KMS-11 (cell line): ENCODE measurements around the gene CCDC171.

Experiments
- H2AFZ ChIP-seq: fragments of 200-600 bp; sonication (generic); 2 replicates; pipeline ENCODE4 v1.6.1; 2016; ENCODE audit warnings: antibody characterized with exemption, mixed run types, low read depth
- H3K27ac ChIP-seq: fragments of 200-600 bp; sonication (generic); 2 replicates; pipeline ENCODE4 v1.6.1; 2016; ENCODE audit warnings: mild to moderate bottlenecking, mixed run types
- H3K27me3 ChIP-seq: fragments of 200-600 bp; sonication (generic); 2 replicates; pipeline ENCODE4 v1.6.1; 2017; ENCODE audit warnings: mild to moderate bottlenecking, low read depth, mixed run types, moderate library complexity; ENCODE audit not compliant: insufficient read depth
- H3K36me3 ChIP-seq: fragments of 200-600 bp; sonication (generic); 2 replicates; pipeline ENCODE4 v1.6.1; 2017; ENCODE audit warnings: mild to moderate bottlenecking, mixed run types; ENCODE audit not compliant: insufficient read depth
- H3K4me1 ChIP-seq: fragments of 200-600 bp; sonication (generic); 2 replicates; pipeline ENCODE4 v1.6.1; 2016; ENCODE audit warnings: mild to moderate bottlenecking, low read depth, mixed run types; ENCODE audit not compliant: poor library complexity, severe bottlenecking
- H3K4me2 ChIP-seq: fragments of 200-600 bp; sonication (generic); 2 replicates; pipeline ENCODE4 v1.7.0; 2016; ENCODE audit warnings: mild to moderate bottlenecking, mixed run types
- H3K4me3 ChIP-seq: fragments of 200-600 bp; sonication (generic); IDR thresholded peaks from 2 replicates; pipeline ENCODE4 v1.6.1; 2017; ENCODE audit warnings: low read depth, low read length, mixed read lengths; ENCODE audit not compliant: insufficient read depth
- H3K79me2 ChIP-seq: fragments of 200-600 bp; sonication (generic); 2 replicates; pipeline ENCODE4 v1.6.1; 2016; ENCODE audit warnings: low read depth, mixed run types; ENCODE audit not compliant: insufficient read depth
- H3K9ac ChIP-seq: fragments of 200-600 bp; sonication (generic); 2 replicates; pipeline ENCODE4 v1.6.1; 2016; ENCODE audit warnings: mild to moderate bottlenecking, mixed run types
- H4K20me1 ChIP-seq: fragments of 200-600 bp; sonication (generic); 2 replicates; pipeline ENCODE4 v1.6.1; 2016; ENCODE audit warnings: mild to moderate bottlenecking, mixed run types; ENCODE audit not compliant: insufficient read depth
- TF ChIP-seq, protein P1 (sequence below): fragments of 200-600 bp; sonication (generic); conservative IDR thresholded peaks from 2 replicates; pipeline ENCODE4 v1.6.1; 2017; ENCODE audit warnings: low read depth, mild to moderate bottlenecking, antibody characterized with exemption, low read length, moderate library complexity, mixed read lengths

Gene CCDC171

DNA sequence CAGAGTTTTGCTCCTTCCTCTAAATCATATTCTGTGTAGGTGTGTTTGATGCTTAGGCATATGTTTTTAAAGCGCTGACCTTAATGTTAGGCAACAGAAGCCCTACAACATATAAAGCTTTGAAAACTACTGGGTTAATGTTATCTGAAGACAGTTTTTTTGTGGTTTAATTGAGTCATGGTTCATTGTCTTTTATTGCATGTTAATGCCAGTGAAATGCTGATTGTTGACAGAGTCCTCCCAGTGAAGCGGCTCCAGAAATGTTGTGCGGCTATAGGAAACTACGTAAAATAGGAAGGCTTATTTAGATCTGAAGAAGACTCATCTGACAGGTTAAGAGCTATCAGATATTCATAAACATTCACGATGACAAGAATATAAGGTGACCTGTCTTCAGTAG, 424.6 kb downstream of the CCDC171 start:
- peaks cover 10% of the 10 kb centered on the region for H3K4me1 ChIP-seq
- H3K36me3 ChIP-seq = no peaks in the 10 kb centered on the region
- no peaks in the 10 kb centered on the region for H4K20me1 ChIP-seq
- TF ChIP-seq, protein P1, sequence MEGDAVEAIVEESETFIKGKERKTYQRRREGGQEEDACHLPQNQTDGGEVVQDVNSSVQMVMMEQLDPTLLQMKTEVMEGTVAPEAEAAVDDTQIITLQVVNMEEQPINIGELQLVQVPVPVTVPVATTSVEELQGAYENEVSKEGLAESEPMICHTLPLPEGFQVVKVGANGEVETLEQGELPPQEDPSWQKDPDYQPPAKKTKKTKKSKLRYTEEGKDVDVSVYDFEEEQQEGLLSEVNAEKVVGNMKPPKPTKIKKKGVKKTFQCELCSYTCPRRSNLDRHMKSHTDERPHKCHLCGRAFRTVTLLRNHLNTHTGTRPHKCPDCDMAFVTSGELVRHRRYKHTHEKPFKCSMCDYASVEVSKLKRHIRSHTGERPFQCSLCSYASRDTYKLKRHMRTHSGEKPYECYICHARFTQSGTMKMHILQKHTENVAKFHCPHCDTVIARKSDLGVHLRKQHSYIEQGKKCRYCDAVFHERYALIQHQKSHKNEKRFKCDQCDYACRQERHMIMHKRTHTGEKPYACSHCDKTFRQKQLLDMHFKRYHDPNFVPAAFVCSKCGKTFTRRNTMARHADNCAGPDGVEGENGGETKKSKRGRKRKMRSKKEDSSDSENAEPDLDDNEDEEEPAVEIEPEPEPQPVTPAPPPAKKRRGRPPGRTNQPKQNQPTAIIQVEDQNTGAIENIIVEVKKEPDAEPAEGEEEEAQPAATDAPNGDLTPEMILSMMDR = no peak
- no peak overlapping the region for H3K4me3 ChIP-seq
- H3K27me3 ChIP-seq = no peaks in the 10 kb centered on the region
- no peaks in the 10 kb centered on the region for H3K79me2 ChIP-seq
- no peak overlapping the region for H2AFZ ChIP-seq
- no peak overlapping the region for H3K4me2 ChIP-seq
- H3K9ac ChIP-seq = no peak overlapping the region
- no peak overlapping the region for H3K27ac ChIP-seq

DNA sequence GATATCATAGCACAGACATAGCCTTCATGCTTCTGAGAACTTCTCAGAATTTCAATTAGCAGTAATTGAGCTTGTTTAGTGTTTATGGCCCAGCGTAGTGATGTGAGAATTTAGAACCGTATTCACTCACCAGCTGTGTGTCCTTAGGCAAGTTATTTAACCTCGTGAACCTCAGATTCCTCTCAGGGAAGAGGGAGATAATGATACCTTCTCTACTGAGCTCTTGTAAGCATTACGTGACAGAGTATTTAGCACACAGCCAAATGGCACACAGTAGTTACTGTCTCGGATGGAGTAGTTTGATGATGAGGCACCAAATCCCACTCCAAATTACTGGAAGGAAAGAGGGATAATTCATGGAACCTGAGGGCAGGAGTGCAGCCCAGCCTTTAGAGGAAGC, 429.3 kb downstream of the CCDC171 start:
- Histone ChIP-seq H3K4me2 (no peak overlapping the region), H2AFZ (no peak overlapping the region), H3K79me2 (no peaks in the 10 kb centered on the region), H3K27ac (no peak overlapping the region), H3K4me1 (no peaks in the 10 kb centered on the region), H3K9ac (no peak overlapping the region), H3K36me3 (no peaks in the 10 kb centered on the region), H3K27me3 (no peaks in the 10 kb centered on the region), H3K4me3 (no peak overlapping the region), H4K20me1 (no peaks in the 10 kb centered on the region)
- TF ChIP-seq, protein P1 = no peak

DNA sequence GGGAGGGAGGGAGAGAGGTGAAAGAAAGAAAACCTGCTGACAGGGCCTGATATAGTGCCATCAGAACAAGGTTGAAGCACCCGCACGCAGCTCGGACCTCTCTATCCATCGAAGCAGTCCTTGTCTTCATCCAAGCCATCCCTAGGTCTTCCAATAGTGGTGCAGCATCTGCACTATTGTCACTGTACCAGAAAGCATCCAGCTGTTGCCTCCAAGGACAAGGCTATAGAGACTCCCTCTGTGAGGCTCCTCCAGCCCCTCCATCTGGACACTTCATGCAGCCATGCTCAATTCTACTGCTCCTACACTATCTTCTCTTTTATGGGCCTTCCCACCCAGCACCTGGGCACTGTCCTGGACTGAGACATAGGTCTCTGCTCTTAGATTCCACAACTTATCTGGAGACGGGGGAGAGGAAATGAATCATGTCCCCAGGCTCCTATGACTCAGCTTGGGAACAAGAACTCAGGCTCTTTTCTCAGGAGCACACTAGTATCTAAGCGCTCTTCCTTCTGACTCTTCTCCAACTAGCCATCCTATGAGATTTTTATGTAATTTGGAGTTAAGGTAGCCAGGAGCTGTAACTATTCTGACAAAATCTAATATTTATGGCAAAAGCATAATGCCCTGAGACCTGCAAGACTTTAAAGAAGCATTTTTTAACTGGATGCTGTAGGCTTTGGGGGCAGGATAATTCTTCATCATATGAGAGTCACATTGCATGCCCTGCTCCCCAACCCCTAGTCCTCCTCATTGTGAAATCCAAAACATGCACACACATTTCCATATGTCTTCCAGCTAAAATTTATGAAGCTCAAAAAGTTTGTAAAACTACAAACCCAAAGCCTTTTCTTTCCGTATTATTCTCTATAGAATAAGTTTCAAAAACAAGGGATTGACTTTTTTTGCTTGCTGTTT, 446.8 kb downstream of the CCDC171 start:
- Histone ChIP-seq H3K4me3 (no peak overlapping the region), H3K27me3 (no peaks in the 10 kb centered on the region), H3K79me2 (no peaks in the 10 kb centered on the region), H4K20me1 (no peaks in the 10 kb centered on the region), H2AFZ (no peak overlapping the region), H3K4me1 (no peaks in the 10 kb centered on the region), H3K27ac (no peak overlapping the region), H3K4me2 (no peak overlapping the region), H3K36me3 (no peaks in the 10 kb centered on the region), H3K9ac (no peak overlapping the region)
- TF ChIP-seq, protein P1 = no peak

DNA sequence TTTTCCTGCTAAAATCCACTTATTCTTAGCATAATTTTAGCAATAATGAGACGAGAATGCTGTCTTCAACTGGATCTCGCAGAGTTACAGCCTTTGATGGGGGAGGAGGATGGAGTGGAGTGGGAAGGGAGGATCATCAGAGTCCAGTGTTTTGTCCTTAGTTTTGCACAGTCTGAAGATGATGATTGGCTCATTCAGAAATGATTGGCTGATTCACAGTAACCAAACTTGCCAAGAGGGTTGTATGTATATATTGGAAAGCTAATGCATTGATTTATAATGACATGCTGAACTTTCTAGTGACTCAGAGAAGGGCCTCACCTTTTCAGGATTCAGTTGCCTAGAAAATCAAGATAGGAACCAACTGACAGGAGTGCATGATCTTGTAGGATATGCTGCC, 448.0 kb downstream of the CCDC171 start:
- Histone ChIP-seq H3K9ac (no peak overlapping the region), H3K79me2 (no peaks in the 10 kb centered on the region), H3K4me3 (no peak overlapping the region), H3K27me3 (no peaks in the 10 kb centered on the region), H3K36me3 (no peaks in the 10 kb centered on the region), H4K20me1 (no peaks in the 10 kb centered on the region), H3K27ac (no peak overlapping the region), H2AFZ (no peak overlapping the region), H3K4me2 (no peak overlapping the region), H3K4me1 (no peaks in the 10 kb centered on the region)
- TF ChIP-seq, protein P1 = no peak
